Endodermal cell (in vitro differentiated cells): ENCODE measurements around the gene ALOX5. TPM values are rescaled to one million over a fixed set of nuclear protein-coding genes. Genes with fewer than 3 reads are reported as not detected.

Experiments used
- DNase-seq: peaks from one replicate; pipeline ENCODE4 v3.0.0-alpha.2; 2017
- H3K27ac ChIP-seq: 2 replicates; pipeline ENCODE4 v1.5.1; 2013; ENCODE audit warnings: mild to moderate bottlenecking, low read depth, low read length, moderate library complexity
- H3K27me3 ChIP-seq: 2 replicates; pipeline ENCODE4 v1.6.1; 2013; ENCODE audit warnings: mild to moderate bottlenecking, low read length, moderate library complexity; ENCODE audit not compliant: insufficient read depth, control insufficient read depth, poor library complexity, severe bottlenecking
- H3K36me3 ChIP-seq: 2 replicates; pipeline ENCODE4 v1.7.0; 2013; ENCODE audit warnings: mild to moderate bottlenecking, low read length, moderate library complexity; ENCODE audit not compliant: control insufficient read depth, insufficient read depth
- H3K4me1 ChIP-seq: one replicate; pipeline ENCODE4 v1.7.0; 2013; ENCODE audit warnings: low read length; ENCODE audit not compliant: control insufficient read depth, insufficient read depth
- H3K4me3 ChIP-seq: 2 replicates; pipeline ENCODE4 v1.5.1; 2013; ENCODE audit warnings: mild to moderate bottlenecking, low read length, moderate library complexity
- H3K9ac ChIP-seq: 2 replicates; pipeline ENCODE4 v1.6.1; 2013; ENCODE audit warnings: mild to moderate bottlenecking, low read length, moderate library complexity; ENCODE audit not compliant: poor library complexity, severe bottlenecking; ENCODE audit errors: extremely low read depth
- H3K9me3 ChIP-seq: 2 replicates; pipeline ENCODE4 v1.6.1; 2013; ENCODE audit warnings: mild to moderate bottlenecking, low read length, moderate library complexity; ENCODE audit not compliant: control insufficient read depth
- H3K27ac Mint-ChIP-seq: 2 replicates; pipeline ENCODE4 v1.8.0; 2020; ENCODE audit warnings: mixed read lengths
- H3K27me3 Mint-ChIP-seq: 2 replicates; pipeline ENCODE4 v1.8.0; 2021; ENCODE audit warnings: mild to moderate bottlenecking, mixed read lengths; ENCODE audit not compliant: insufficient read depth
- H3K36me3 Mint-ChIP-seq: 2 replicates; pipeline ENCODE4 v1.8.0; 2020; ENCODE audit warnings: low read depth, mixed read lengths
- H3K4me1 Mint-ChIP-seq: 2 replicates; pipeline ENCODE4 v1.8.0; 2020; ENCODE audit warnings: mixed read lengths
- H3K4me3 Mint-ChIP-seq: 2 replicates; pipeline ENCODE4 v1.8.0; 2020; ENCODE audit warnings: mild to moderate bottlenecking, moderate library complexity, mixed read lengths
- H3K9me3 Mint-ChIP-seq: 2 replicates; pipeline ENCODE4 v1.8.0; 2020; ENCODE audit warnings: mild to moderate bottlenecking, mixed read lengths
- WGBS, 2 experiments: methylation state at CpG; one replicate each; pipeline versions ENCODE4 v1.1.5 to v1.1.7; 2013; ENCODE audit warnings: missing lambda C conversion rate in 2 of 2, mixed read lengths in 1 of 2; ENCODE audit not compliant: insufficient coverage in 1 of 2, insufficient read length in 1 of 2; 5-methylcytosine and 5-hydroxymethylcytosine counted together
- total RNA-seq, 2 donors: library from RNA; stranded (reverse); fragmentation: NEBNext Ultra II Directional in 1 of 2; extraction: Animal tissue kit (Norgen Biotek cat#: 25700) in 1 of 2; gene quantifications; 2 replicates in 1 of 2; 3 replicates in 1 of 2; pipeline ENCODE4 v1.2.1, GENCODE V29; 2021
- TF ChIP-seq, protein P1 (sequence below): fragments of 200-600 bp; sonication (generic); conservative IDR thresholded peaks from 2 replicates; pipeline ENCODE4 v1.5.0; 2021; ENCODE audit warnings: antibody characterized with exemption, mild to moderate bottlenecking

The ALOX5 gene
- total RNA-seq, 2 donors from 2014 or later = 0.31 to 1.1 TPM

DNA sequence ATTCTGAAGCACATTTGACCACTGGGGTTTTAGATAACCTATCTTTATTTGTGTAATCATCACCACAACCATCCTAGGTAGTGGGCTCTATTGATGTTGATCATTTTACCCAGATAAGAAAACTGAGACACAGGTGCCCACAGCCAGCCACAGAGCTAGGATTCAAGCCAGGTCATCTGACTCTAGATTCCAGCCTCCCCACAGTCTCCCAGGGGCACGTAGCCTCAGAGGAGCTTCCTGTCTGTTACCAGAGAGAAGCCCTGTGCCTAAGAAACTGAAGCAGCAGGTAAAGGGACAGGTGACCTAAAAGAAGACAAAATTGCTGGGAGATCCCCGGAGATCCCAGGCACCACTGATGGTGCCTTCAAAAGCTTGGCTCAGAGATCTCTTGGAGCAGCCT lies 55.8 kb downstream of the ALOX5 start:
- no peak overlapping the region for H3K4me3 Mint-ChIP-seq
- H3K36me3 Mint-ChIP-seq = no peaks in the 10 kb centered on the region
- no peaks in the 10 kb centered on the region for H3K9me3 ChIP-seq
- no peaks in the 10 kb centered on the region for H3K27me3 Mint-ChIP-seq
- WGBS, 2 experiments = 87 to 100% methylated on average over 1 to 2 of the region's 2 CpGs
- TF ChIP-seq, protein P1, sequence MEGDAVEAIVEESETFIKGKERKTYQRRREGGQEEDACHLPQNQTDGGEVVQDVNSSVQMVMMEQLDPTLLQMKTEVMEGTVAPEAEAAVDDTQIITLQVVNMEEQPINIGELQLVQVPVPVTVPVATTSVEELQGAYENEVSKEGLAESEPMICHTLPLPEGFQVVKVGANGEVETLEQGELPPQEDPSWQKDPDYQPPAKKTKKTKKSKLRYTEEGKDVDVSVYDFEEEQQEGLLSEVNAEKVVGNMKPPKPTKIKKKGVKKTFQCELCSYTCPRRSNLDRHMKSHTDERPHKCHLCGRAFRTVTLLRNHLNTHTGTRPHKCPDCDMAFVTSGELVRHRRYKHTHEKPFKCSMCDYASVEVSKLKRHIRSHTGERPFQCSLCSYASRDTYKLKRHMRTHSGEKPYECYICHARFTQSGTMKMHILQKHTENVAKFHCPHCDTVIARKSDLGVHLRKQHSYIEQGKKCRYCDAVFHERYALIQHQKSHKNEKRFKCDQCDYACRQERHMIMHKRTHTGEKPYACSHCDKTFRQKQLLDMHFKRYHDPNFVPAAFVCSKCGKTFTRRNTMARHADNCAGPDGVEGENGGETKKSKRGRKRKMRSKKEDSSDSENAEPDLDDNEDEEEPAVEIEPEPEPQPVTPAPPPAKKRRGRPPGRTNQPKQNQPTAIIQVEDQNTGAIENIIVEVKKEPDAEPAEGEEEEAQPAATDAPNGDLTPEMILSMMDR = no peak
- H3K27ac ChIP-seq = no peak overlapping the region
- no peaks in the 10 kb centered on the region for H3K4me1 ChIP-seq
- H3K36me3 ChIP-seq = no peaks in the 10 kb centered on the region
- no peak overlapping the region for H3K4me3 ChIP-seq
- H3K9me3 Mint-ChIP-seq = no peaks in the 10 kb centered on the region
- peak; percentile 39 for DNase-seq
- H3K27me3 ChIP-seq = no peaks in the 10 kb centered on the region
- peaks cover 21% of the 10 kb centered on the region for H3K4me1 Mint-ChIP-seq
- no peak overlapping the region for H3K27ac Mint-ChIP-seq
- no peak overlapping the region for H3K9ac ChIP-seq

DNA sequence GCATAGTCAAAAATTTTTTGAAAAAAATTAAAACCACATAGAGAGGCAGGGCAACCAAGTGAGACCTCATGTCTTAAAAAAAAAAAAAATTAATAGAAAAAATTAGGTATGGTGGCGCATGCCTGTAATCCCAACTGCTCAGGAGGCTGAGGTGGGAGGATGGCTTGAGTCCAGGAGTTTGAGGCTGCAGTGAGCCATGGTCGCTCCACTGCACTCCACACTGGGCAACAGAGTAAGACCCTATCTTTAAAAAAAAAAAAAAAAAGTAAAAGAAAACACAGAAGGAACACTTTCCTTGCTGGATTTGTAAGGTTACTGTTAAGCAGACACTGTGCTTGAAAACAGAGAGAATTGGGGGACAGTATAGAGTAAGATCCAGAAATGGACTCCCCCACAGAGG lies 58.1 kb downstream of the ALOX5 start:
- no peak overlapping the region for H3K9ac ChIP-seq
- no peak overlapping the region for H3K27ac ChIP-seq
- H3K4me1 ChIP-seq = no peaks in the 10 kb centered on the region
- Mint-ChIP-seq H3K4me3 (no peak overlapping the region), H3K36me3 (no peaks in the 10 kb centered on the region), H3K4me1 (peaks cover 10% of the 10 kb centered on the region), H3K27me3 (no peaks in the 10 kb centered on the region), H3K9me3 (peaks cover 9% of the 10 kb centered on the region), H3K27ac (no peak overlapping the region)
- H3K4me3 ChIP-seq = no peak overlapping the region
- DNase-seq = no peak
- H3K27me3 ChIP-seq = no peaks in the 10 kb centered on the region
- TF ChIP-seq, protein P1 = no peak
- H3K36me3 ChIP-seq = no peaks in the 10 kb centered on the region
- H3K9me3 ChIP-seq = no peaks in the 10 kb centered on the region
- 97 to 100% methylated on average over 1 to 2 of the region's 2 CpGs for WGBS, 2 experiments

DNA sequence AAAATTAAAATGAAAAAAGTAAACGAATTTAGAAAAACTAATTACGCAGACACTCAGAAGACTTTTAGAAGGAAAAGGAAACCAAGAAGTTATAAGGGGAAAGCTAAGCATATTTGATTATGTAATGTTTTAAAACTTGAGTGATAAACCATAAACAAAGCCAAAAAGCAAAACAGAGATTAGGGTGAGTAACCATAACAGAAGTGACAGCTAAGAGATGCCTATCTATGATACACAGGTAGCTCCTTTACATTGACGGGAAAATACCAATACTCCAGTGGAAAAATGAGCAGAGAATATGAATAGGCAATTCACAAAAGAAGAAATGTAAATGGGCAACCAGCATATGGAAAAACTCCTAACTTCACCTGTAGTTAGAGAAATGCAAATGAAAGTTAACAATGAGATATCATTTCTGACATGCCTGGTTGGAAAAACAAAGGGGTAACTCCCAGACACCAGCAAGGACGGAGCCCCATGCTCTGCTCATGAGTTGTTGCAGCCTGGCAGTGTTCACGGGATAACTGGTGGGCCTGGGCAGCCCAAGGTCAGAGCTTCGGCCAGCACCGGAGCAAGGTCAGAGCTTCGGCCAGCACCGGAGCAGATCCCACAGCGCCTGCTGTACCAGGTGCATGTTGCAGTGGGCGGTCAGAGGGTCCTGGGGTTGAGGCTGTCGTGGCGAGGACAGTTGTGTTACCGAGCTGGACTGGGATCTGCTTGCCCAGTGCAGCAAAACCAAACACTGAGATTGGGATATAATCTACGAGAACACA lies 58.9 kb downstream of the ALOX5 start:
- H3K27ac Mint-ChIP-seq = no peak overlapping the region
- no peaks in the 10 kb centered on the region for H3K36me3 Mint-ChIP-seq
- Histone ChIP-seq H3K9ac (no peak overlapping the region), H3K36me3 (no peaks in the 10 kb centered on the region), H3K4me1 (no peaks in the 10 kb centered on the region), H3K9me3 (no peaks in the 10 kb centered on the region), H3K4me3 (no peak overlapping the region), H3K27me3 (no peaks in the 10 kb centered on the region), H3K27ac (no peak overlapping the region)
- TF ChIP-seq, protein P1 = no peak
- H3K4me1 Mint-ChIP-seq = peaks cover 10% of the 10 kb centered on the region
- H3K4me3 Mint-ChIP-seq = no peak overlapping the region
- H3K27me3 Mint-ChIP-seq = no peaks in the 10 kb centered on the region
- H3K9me3 Mint-ChIP-seq = peaks cover 9% of the 10 kb centered on the region
- DNase-seq = peak; percentile 49
- WGBS, 2 experiments = 92% methylated on average over 13 to 15 of the region's 15 CpGs
